ENCODE measurements around the gene FYTTD1. TPM values are rescaled to one million over a fixed set of nuclear protein-coding genes. Genes with fewer than 3 reads are reported as not detected.

The FYTTD1 gene
- total and polyA plus RNA-seq, 7 experiments from 2014 or later = 45.6 to 102 (median 60.0) TPM

DNA sequence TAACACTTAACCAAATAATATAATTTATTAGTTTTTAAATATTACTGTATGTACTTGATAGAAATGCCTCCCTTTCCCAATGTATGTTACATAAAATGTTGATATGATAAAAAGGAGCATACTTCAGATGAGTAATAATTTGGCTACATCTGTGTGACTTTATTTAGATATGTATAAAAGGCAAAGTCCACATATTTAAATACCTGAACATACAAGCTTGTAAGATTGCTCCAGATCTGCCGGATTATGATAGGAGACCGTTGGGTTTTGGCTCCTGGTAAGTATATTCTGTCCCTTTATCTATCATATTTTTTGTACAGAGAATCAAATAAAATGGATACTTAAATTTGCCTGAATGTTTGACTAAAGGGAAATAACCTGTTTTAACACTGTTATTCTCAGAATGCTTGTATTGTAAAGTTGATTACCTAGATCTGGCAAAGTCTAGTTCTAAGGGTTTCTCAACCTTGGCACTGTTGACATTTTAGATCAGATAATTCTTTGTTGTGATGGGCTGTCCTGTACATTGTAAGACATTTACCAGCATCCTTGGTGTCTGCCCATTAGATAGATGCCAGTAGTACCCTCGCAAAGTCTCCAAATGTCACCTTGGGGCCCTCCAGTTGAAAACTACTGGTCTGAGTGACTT, 79.8 kb downstream of the FYTTD1 start:
- no peaks in the 10 kb centered on the region for H3K9me3 ChIP-seq (ENCODE audit: control insufficient read depth in 2 of 3, low read length in 3 of 3)
- no peaks in the 10 kb centered on the region for H3K4me1 Mint-ChIP-seq
- intact Hi-C loops (cut with micrococcal nuclease) = loop anchor here in 1 of 2 donors (2.0 kb wide), 1 partner anchor 15 kb away; no protein-coding TSS in a partner anchor
- H3K27me3 ChIP-seq (ENCODE audit: control insufficient read depth in 2 of 2, insufficient read depth in 2 of 2, low read length in 2 of 2) = no peaks in the 10 kb centered on the region
- H3K36me3 Mint-ChIP-seq = peaks cover 7 to 41% (median 23%) of the 10 kb centered on the region in 5 donors
- H3K36me3 ChIP-seq (ENCODE audit: control insufficient read depth in 2 of 3, insufficient read depth in 3 of 3, low read length in 3 of 3) = peaks cover 9 to 55% (median 28%) of the 10 kb centered on the region in 3 experiments
- CTCF ChIA-PET = no interaction called here
- POLR2A ChIA-PET = no interaction called here
- ATAC-seq = no peak
- DNase-seq = no peak
- H3K4me1 ChIP-seq (ENCODE audit: control insufficient read depth in 2 of 2, insufficient read depth in 2 of 2, low read length in 2 of 2) = no peaks in the 10 kb centered on the region
- H3K4me3 Mint-ChIP-seq = no peak overlapping the region
- H3K9me3 Mint-ChIP-seq = no peaks in the 10 kb centered on the region
- H3K27ac ChIP-seq (ENCODE audit: low read depth, low read length) = no peak overlapping the region
- peak overlapping the region in 1 of 9 donors; percentile 58 for H3K27ac Mint-ChIP-seq
- no peak overlapping the region for H3K4me3 ChIP-seq (ENCODE audit: low read length)
- H3K27me3 Mint-ChIP-seq = no peaks in the 10 kb centered on the region

- H3K27me3 Mint-ChIP-seq = no peaks in the 10 kb centered on the region
- H3K36me3 Mint-ChIP-seq = peaks cover 7 to 40% (median 20%) of the 10 kb centered on the region in 5 donors
- DNase-seq = no peak
- Histone ChIP-seq H3K4me1 (ENCODE audit: control insufficient read depth in 2 of 2, insufficient read depth in 2 of 2, low read length in 2 of 2) (no peaks in the 10 kb centered on the region), H3K4me3 (ENCODE audit: low read length) (no peak overlapping the region), H3K9me3 (ENCODE audit: control insufficient read depth in 2 of 3, low read length in 3 of 3) (no peaks in the 10 kb centered on the region), H3K27me3 (ENCODE audit: control insufficient read depth in 2 of 2, insufficient read depth in 2 of 2, low read length in 2 of 2) (no peaks in the 10 kb centered on the region), H3K27ac (ENCODE audit: low read depth, low read length) (no peak overlapping the region), H3K36me3 (ENCODE audit: control insufficient read depth in 2 of 3, insufficient read depth in 3 of 3, low read length in 3 of 3) (peaks cover 9 to 59% (median 30%) of the 10 kb centered on the region in 3 experiments)
- no peaks in the 10 kb centered on the region for H3K9me3 Mint-ChIP-seq
- ChIA-PET POLR2A (no interaction called here), CTCF (no interaction called here)
- peak overlapping the region in 1 of 9 donors; percentile 36 for H3K27ac Mint-ChIP-seq
- intact Hi-C loops (cut with micrococcal nuclease) = loop anchor here in 1 of 2 donors (2.0 kb wide), 1 partner anchor 16 kb away; no protein-coding TSS in a partner anchor
- ATAC-seq = no peak
- H3K4me3 Mint-ChIP-seq = no peak overlapping the region
- no peaks in the 10 kb centered on the region for H3K4me1 Mint-ChIP-seq
Observed at GRCh38 chr3:197830308-197830966, 80.8 kb downstream of the FYTTD1 start.

- Mint-ChIP-seq H3K36me3 (peaks cover 7 to 45% (median 22%) of the 10 kb centered on the region in 5 donors), H3K4me3 (no peak overlapping the region), H3K4me1 (no peaks in the 10 kb centered on the region), H3K27ac (no peak overlapping the region), H3K9me3 (no peaks in the 10 kb centered on the region), H3K27me3 (no peaks in the 10 kb centered on the region)
- intact Hi-C loops (cut with micrococcal nuclease) = loop anchor here in 1 of 2 donors (2.0 kb wide), 1 partner anchor 16 kb away; no protein-coding TSS in a partner anchor
- DNase-seq (no peak), ATAC-seq (no peak)
- ChIA-PET CTCF (no interaction called here), POLR2A (no interaction called here)
- Histone ChIP-seq H3K9me3 (ENCODE audit: control insufficient read depth in 2 of 3, low read length in 3 of 3) (no peaks in the 10 kb centered on the region), H3K4me1 (ENCODE audit: control insufficient read depth in 2 of 2, insufficient read depth in 2 of 2, low read length in 2 of 2) (no peaks in the 10 kb centered on the region), H3K27me3 (ENCODE audit: control insufficient read depth in 2 of 2, insufficient read depth in 2 of 2, low read length in 2 of 2) (no peaks in the 10 kb centered on the region), H3K4me3 (ENCODE audit: low read length) (no peak overlapping the region), H3K36me3 (ENCODE audit: control insufficient read depth in 2 of 3, insufficient read depth in 3 of 3, low read length in 3 of 3) (peaks cover 9 to 62% (median 30%) of the 10 kb centered on the region in 3 experiments), H3K27ac (ENCODE audit: low read depth, low read length) (no peak overlapping the region)
Observed at GRCh38 chr3:197830967-197831313, 81.3 kb downstream of the FYTTD1 start.

DNA sequence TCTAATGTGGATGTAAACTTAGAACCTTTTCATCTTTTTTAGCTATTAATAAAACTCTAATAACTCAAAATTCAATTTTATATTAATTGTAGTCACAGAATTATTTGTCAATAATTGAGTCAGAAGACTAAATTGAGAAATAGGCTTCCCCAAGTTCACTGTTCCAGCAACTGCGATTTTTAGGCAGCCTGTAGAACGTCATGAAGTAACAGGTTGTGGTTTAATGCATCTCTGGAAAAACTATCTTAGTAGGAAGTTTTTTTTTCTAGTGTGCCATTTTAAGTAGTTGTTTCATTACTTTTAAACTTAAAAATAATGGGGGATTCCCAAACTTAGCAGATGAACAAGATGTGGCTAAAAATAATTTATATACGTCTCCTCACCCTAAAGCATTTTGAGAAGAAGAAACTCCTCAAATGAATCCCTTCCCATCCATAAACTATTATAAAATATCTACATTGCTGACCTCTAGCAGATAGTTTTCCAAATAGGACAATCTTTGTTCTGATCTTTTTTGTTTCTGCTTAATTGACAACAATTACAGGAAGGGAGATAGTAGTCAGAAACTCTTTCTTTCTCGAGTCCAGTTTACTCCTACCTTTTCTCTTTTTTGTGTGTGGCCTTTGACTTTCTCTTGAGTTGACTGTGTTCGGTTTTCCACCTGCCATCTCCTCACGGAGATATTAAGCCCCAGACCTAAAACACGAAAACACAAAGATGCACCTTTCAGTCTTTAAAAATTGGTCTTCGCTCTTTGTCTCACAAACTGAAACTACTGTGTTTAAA, 84.4 kb downstream of the FYTTD1 start:
- DNase-seq = no peak
- Histone ChIP-seq H3K36me3 (ENCODE audit: control insufficient read depth in 2 of 3, insufficient read depth in 3 of 3, low read length in 3 of 3) (peaks cover 1 to 59% (median 18%) of the 10 kb centered on the region in 3 experiments), H3K4me3 (ENCODE audit: low read length) (no peak overlapping the region), H3K4me1 (ENCODE audit: control insufficient read depth in 2 of 2, insufficient read depth in 2 of 2, low read length in 2 of 2) (no peaks in the 10 kb centered on the region), H3K27ac (ENCODE audit: low read depth, low read length) (no peak overlapping the region), H3K27me3 (ENCODE audit: control insufficient read depth in 2 of 2, insufficient read depth in 2 of 2, low read length in 2 of 2) (no peaks in the 10 kb centered on the region), H3K9me3 (ENCODE audit: control insufficient read depth in 2 of 3, low read length in 3 of 3) (no peaks in the 10 kb centered on the region)
- intact Hi-C loops (cut with micrococcal nuclease) = no loop called here
- H3K4me1 Mint-ChIP-seq = peaks cover 0 to 6% (median 0%) of the 10 kb centered on the region in 7 donors
- ChIA-PET CTCF (no interaction called here), POLR2A (no interaction called here)
- peaks cover 7 to 36% (median 19%) of the 10 kb centered on the region in 5 donors for H3K36me3 Mint-ChIP-seq
- no peaks in the 10 kb centered on the region for H3K27me3 Mint-ChIP-seq
- H3K27ac Mint-ChIP-seq = no peak overlapping the region
- ATAC-seq = no peak
- H3K9me3 Mint-ChIP-seq = no peaks in the 10 kb centered on the region
- no peak overlapping the region for H3K4me3 Mint-ChIP-seq

DNA sequence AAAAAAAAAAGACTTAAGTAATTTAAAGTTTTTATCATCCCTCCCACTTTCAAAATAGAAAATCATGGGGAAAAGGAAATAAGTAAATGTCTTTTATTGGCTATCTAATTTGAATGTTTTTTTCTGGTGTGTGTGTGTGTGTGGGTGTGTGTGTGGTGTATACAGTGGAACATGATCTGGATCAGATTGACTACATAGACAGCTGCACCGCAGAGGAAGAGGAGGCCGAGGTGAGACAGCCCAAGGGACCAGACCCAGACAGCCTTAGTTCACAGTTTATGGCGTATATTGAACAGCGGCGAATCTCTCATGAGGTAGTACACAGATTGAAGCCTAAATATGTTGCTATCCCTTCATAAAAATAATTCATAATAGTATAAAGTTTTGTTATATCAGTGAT, 85.8 kb downstream of the FYTTD1 start:
- Mint-ChIP-seq H3K27ac (peak overlapping the region in 2 of 9 donors; percentile 3 to 45), H3K36me3 (peaks cover 7 to 38% (median 20%) of the 10 kb centered on the region in 5 donors)
- no peak overlapping the region for H3K27ac ChIP-seq (ENCODE audit: low read depth, low read length)

GRCh38 chr3:197836244-197836643, 86.6 kb downstream of the FYTTD1 start:
- Mint-ChIP-seq H3K9me3 (no peaks in the 10 kb centered on the region), H3K4me3 (no peak overlapping the region), H3K36me3 (peaks cover 7 to 40% (median 21%) of the 10 kb centered on the region in 5 donors), H3K27ac (peak overlapping the region in 1 of 9 donors; percentile 25), H3K4me1 (peaks cover 0 to 6% (median 0%) of the 10 kb centered on the region in 7 donors), H3K27me3 (no peaks in the 10 kb centered on the region)
- Histone ChIP-seq H3K27ac (ENCODE audit: low read depth, low read length) (no peak overlapping the region), H3K27me3 (ENCODE audit: control insufficient read depth in 2 of 2, insufficient read depth in 2 of 2, low read length in 2 of 2) (no peaks in the 10 kb centered on the region), H3K36me3 (ENCODE audit: control insufficient read depth in 2 of 3, insufficient read depth in 3 of 3, low read length in 3 of 3) (peaks cover 12 to 62% (median 18%) of the 10 kb centered on the region in 3 experiments), H3K4me3 (ENCODE audit: low read length) (no peak overlapping the region), H3K9me3 (ENCODE audit: control insufficient read depth in 2 of 3, low read length in 3 of 3) (no peaks in the 10 kb centered on the region), H3K4me1 (ENCODE audit: control insufficient read depth in 2 of 2, insufficient read depth in 2 of 2, low read length in 2 of 2) (no peaks in the 10 kb centered on the region)
- intact Hi-C loops (cut with micrococcal nuclease) = no loop called here
- CTCF ChIA-PET = no interaction called here
- no peak for DNase-seq
- ATAC-seq = no peak
- POLR2A ChIA-PET = no interaction called here

More for the DNA sequence above, 85.8 kb downstream of the FYTTD1 start:
- Histone ChIP-seq H3K27me3 (ENCODE audit: control insufficient read depth in 2 of 2, insufficient read depth in 2 of 2, low read length in 2 of 2) (no peaks in the 10 kb centered on the region), H3K4me1 (ENCODE audit: control insufficient read depth in 2 of 2, insufficient read depth in 2 of 2, low read length in 2 of 2) (no peaks in the 10 kb centered on the region), H3K4me3 (ENCODE audit: low read length) (no peak overlapping the region), H3K36me3 (ENCODE audit: control insufficient read depth in 2 of 3, insufficient read depth in 3 of 3, low read length in 3 of 3) (peaks cover 11 to 60% (median 12%) of the 10 kb centered on the region in 3 experiments), H3K9me3 (ENCODE audit: control insufficient read depth in 2 of 3, low read length in 3 of 3) (no peaks in the 10 kb centered on the region)
- no peak for ATAC-seq
- ChIA-PET POLR2A (interaction anchor here (0.7 kb wide), 1 partner anchor 107 kb away, joined by 3 read pairs; no protein-coding TSS in a partner anchor), CTCF (no interaction called here)
- peaks cover 0 to 6% (median 0%) of the 10 kb centered on the region in 7 donors for H3K4me1 Mint-ChIP-seq
- no peak overlapping the region for H3K4me3 Mint-ChIP-seq
- intact Hi-C loops (cut with micrococcal nuclease) = no loop called here
- no peaks in the 10 kb centered on the region for H3K27me3 Mint-ChIP-seq
- H3K9me3 Mint-ChIP-seq = no peaks in the 10 kb centered on the region
- DNase-seq = no peak
